Subcutaneous abdominal adipose tissue (tissue), 5 donors: Measurements from ENCODE around the gene CHST14.
"Not testable (repeated sequence)": the region's sequence is repeated elsewhere in the genome, so short reads cannot be mapped to it uniquely, and the experiment has no call there.

Experiments
- H3K27ac ChIP-seq: one replicate; pipeline ENCODE4 v1.7.0; 2013; ENCODE audit warnings: low read depth, mild to moderate bottlenecking, inconsistent platforms, low read length, moderate library complexity
- H3K27me3 ChIP-seq, 5 donors: one replicate each; pipeline ENCODE4 v1.7.0; 2013; ENCODE audit warnings: low read length in 5 of 5, inconsistent platforms in 1 of 5; ENCODE audit not compliant: control insufficient read depth in 5 of 5, insufficient read depth in 4 of 5
- H3K36me3 ChIP-seq, 5 donors: one replicate each; pipeline ENCODE4 v1.7.0; 2013; ENCODE audit warnings: low read length in 5 of 5; ENCODE audit not compliant: control insufficient read depth in 5 of 5, insufficient read depth in 5 of 5
- H3K4me1 ChIP-seq, 5 donors: one replicate each; pipeline ENCODE4 v1.7.0; 2013; ENCODE audit warnings: low read length in 5 of 5, mild to moderate bottlenecking in 3 of 5, moderate library complexity in 1 of 5; ENCODE audit not compliant: control insufficient read depth in 5 of 5, insufficient read depth in 5 of 5
- H3K4me3 ChIP-seq, 5 donors: one replicate each; pipeline ENCODE4 v1.7.0; 2013; ENCODE audit warnings: low read length in 5 of 5, low read depth in 1 of 5
- H3K9ac ChIP-seq, 5 donors: one replicate each; pipeline ENCODE4 v1.7.0; 2013; ENCODE audit warnings: low read length in 5 of 5, mild to moderate bottlenecking in 4 of 5, moderate library complexity in 3 of 5
- H3K9me3 ChIP-seq, 5 donors: one replicate each; pipeline ENCODE4 v1.7.0; 2013; ENCODE audit warnings: low read length in 5 of 5; ENCODE audit not compliant: control insufficient read depth in 5 of 5
- donor health status: healthy.
- donor health status: healthy.
- donor health status: healthy.
- donor health status: healthy.
- donor health status: healthy.

The CHST14 gene

DNA sequence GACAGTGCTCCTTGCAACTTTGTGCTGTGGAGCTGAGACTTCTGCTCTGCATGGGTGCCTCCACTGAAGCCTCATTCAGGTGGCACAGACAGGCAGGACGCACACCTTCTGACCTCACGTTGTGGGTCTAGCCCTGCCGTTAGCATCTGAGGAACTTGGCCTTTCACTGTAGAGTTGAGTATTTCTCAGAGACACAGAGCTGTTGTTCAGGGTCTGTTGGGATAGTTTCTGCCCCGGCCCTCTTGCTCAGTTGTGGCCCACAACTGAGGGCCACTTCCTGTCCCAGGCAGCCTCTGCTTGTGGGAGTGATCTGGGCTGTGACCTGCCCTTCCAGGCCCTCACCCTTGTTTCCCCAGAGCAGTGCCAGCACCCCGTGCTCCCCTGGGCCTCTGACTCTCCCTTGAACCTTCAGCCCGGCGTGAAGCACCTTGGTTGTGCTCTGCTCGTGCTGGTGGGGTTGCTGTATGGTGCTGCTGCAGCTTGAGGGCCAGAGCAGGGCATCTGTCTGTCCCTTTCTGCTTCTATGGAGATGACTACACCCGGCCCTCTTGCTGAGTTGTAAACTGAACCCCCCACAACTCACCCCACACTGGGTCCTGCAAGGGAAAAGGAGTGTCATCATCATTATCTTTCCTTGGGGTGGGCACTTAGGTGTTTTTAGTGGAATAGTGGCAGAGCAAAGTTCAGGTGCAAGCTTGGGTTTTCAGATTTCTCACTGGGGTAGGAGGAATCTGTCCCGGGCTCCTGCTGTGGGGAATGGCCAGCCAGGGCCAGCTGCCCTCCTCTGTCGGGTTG lies 18.3 kb upstream of the CHST14 start:
- H3K27me3 ChIP-seq, result no peaks in the 10 kb centered on the region
- peaks cover 5 to 39% (median 30%) of the 10 kb centered on the region in 5 donors for H3K4me1 ChIP-seq
- no peak overlapping the region for H3K4me3 ChIP-seq
- H3K36me3 ChIP-seq, result no peaks in the 10 kb centered on the region
- no peak overlapping the region for H3K9ac ChIP-seq
- no peak overlapping the region for H3K27ac ChIP-seq
- no peaks in the 10 kb centered on the region for H3K9me3 ChIP-seq

DNA sequence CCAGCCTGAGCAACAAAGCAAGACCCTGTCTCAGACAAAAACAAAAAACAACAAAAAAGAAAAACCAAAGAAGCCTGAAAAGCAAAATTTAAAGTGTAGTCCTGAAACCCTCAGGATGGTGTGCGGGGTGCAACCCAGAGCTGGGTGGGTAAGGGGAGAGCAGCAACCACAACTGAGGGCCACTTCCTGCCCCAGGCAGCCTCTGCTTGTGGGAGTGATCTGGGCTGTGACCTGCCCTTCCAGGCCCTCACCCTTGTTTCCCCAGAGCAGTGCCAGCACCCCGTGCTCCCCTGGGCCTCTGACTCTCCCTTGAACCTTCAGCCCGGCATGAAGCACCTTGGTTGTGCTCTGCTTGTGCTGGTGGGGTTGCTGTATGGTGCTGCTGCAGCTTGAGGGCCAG lies 16.8 kb upstream of the CHST14 start:
- peaks cover 5 to 40% (median 32%) of the 10 kb centered on the region in 5 donors for H3K4me1 ChIP-seq
- not testable (repeated sequence) for H3K27me3 ChIP-seq, H3K36me3 ChIP-seq, H3K9me3 ChIP-seq, H3K9ac ChIP-seq, H3K4me3 ChIP-seq, H3K27ac ChIP-seq

DNA sequence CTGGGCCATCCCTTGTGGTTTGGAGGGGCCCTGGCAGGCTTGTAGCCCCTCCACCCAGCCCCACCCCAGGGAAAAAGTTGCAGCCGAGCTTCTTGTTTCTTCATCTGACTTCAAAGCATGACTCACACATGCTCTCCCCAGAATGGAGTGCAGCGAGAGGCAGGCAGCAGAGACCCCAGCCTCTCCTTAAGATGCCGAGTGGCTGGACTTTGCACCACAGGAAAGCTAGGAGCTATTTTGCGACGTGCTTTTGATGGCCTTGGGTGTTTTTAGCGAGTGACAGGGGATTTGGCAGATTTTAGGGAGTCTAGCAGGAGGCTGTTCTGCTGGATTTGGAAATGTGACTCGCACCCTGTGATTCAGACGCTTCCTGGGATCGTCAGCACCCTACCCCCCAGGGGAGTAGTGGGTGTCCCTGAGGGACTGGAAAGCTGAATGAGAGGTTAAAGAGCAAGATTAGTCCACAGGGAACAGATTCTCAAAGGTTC lies 15.8 kb upstream of the CHST14 start:
- peaks cover 5 to 40% (median 32%) of the 10 kb centered on the region in 5 donors for H3K4me1 ChIP-seq

DNA sequence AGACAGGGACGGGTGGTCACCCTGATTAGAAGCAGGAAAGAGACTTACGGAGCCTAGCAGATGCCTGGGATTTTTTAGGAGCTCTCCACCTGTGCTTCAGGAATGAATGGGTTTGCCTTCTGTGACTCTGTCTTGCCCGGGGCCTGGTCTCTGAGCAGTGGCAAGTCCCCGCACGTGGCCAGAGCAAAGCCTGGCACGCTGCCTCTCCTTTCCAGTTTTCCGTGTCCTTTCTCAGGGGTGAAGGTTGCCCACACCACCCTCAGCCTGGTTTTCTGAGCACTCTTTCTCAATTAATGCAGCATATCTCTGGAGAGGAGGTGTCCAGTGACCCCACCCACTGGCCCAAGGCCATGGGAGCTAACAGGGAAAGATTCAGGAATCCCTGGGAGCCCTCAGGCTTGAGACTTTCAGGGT lies 14.5 kb upstream of the CHST14 start:
- H3K9me3 ChIP-seq, result no peaks in the 10 kb centered on the region
- H3K36me3 ChIP-seq, result peaks cover 0 to 23% (median 21%) of the 10 kb centered on the region in 5 donors
- no peak overlapping the region for H3K9ac ChIP-seq
- H3K4me1 ChIP-seq, result peaks cover 5 to 40% (median 32%) of the 10 kb centered on the region in 5 donors
- H3K27ac ChIP-seq, result no peak overlapping the region
- no peaks in the 10 kb centered on the region for H3K27me3 ChIP-seq
- no peak overlapping the region for H3K4me3 ChIP-seq

More for the DNA sequence above, 15.8 kb upstream of the CHST14 start:
- no peak overlapping the region for H3K4me3 ChIP-seq
- no peaks in the 10 kb centered on the region for H3K27me3 ChIP-seq
- no peaks in the 10 kb centered on the region for H3K9me3 ChIP-seq
- peaks cover 0 to 17% (median 14%) of the 10 kb centered on the region in 5 donors for H3K36me3 ChIP-seq
- no peak overlapping the region for H3K9ac ChIP-seq
- no peak overlapping the region for H3K27ac ChIP-seq

DNA sequence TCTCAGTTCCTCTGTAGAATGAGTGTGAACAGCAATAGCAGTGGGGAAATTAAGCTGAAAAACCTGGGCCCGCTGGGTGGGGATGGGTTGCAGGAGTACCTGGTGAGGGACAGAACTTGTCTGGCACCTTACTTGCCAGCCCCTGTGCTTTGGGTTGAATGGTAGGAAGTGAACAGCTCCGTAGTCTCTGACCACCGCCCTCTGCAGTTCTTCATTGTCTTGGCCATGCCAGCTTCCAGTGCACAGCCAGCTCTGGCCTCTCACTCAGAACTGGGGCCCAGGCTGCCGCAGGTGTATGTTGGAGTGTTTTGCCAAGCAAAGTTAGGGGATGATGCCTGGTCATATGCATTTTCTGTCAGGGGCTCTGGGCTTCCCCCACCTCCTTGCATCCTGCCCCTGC lies 14.0 kb upstream of the CHST14 start:
- no peak overlapping the region for H3K9ac ChIP-seq
- peaks cover 5 to 40% (median 32%) of the 10 kb centered on the region in 5 donors for H3K4me1 ChIP-seq
- peaks cover 0 to 25% (median 24%) of the 10 kb centered on the region in 5 donors for H3K36me3 ChIP-seq
- H3K27me3 ChIP-seq, result no peaks in the 10 kb centered on the region
- no peak overlapping the region for H3K27ac ChIP-seq
- H3K9me3 ChIP-seq, result no peaks in the 10 kb centered on the region
- no peak overlapping the region for H3K4me3 ChIP-seq

DNA sequence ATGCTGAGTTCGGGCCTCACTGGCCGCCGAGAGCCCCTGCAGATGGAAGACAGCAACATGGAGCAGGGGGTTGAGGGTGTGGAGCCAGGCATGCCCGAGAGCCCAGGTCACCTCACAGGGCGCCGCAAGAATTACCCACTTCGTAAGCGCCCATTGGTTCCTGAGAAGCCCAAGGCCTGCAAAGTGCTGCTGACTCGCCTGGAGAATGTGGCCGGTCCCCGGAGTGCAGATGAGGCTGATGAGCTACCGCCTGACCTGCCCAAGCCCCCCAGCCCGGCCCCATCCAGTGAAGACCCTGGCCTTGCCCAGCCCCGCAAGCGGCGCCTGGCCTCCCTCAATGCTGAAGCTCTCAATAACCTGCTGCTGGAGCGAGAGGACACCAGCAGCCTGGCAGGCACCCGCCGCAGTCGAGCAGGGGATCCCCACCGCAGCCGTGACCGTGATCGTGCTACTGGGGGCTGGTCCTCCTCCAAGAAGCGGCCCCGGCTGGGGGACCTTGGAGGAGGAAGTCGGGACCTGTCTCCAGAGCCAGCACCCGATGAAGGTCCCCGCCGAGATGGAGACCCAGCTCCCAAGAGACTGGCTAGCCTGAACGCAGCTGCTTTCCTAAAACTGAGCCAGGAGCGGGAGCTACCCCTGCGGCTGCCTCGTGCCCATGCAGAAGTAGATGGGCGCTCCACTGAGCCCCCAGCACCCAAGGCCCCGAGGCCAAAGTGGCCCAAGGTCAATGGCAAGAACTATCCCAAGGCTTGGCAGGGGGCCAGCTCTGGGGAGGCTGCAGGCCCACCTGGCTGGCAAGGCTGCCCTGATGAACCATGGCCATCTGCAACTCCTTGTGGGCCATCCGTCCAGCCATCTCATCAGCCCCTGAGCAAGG lies 12.1 kb upstream of the CHST14 start:
- no peak overlapping the region for H3K4me3 ChIP-seq
- H3K4me1 ChIP-seq, result peaks cover 5 to 32% (median 28%) of the 10 kb centered on the region in 5 donors
- H3K27me3 ChIP-seq, result no peaks in the 10 kb centered on the region
- H3K9ac ChIP-seq, result no peak overlapping the region
- H3K9me3 ChIP-seq, result no peaks in the 10 kb centered on the region
- H3K27ac ChIP-seq, result no peak overlapping the region
- peaks cover 0 to 44% (median 35%) of the 10 kb centered on the region in 5 donors for H3K36me3 ChIP-seq

DNA sequence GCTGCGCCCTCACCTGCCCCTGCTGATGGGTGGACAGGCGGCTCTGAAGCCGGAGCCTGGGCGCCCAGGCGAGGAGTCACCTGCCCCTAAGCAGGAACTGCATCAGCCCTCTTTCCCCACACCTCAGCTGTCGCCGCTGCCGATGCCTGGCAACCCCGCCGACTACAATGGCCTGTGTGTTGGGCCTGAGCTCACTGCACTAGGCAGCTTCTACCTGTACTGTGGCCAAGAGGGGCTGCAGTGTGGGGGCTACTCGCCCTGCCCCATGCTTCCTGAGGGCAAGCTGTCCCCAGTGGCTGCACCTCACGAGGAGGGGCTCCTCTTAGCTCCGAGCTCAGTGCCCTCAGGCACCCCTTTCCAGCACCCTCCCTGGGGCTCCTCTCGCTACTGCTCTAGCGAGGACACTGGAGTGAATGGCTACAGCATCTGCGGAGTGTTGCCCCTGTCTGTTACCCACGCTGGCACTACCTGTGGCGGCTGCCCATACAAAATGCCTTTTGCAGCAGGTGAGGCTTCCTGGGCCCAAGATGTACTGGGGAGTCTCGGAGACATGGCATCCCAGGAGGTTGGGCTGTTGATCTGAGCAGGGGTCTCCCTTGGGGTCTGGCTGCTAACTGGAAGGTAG lies 11.3 kb upstream of the CHST14 start:
- Histone ChIP-seq H3K4me3 (no peak overlapping the region), H3K36me3 (peaks cover 0 to 52% (median 43%) of the 10 kb centered on the region in 5 donors), H3K27me3 (no peaks in the 10 kb centered on the region), H3K4me1 (peaks cover 5 to 30% (median 26%) of the 10 kb centered on the region in 5 donors), H3K9ac (no peak overlapping the region), H3K27ac (no peak overlapping the region), H3K9me3 (no peaks in the 10 kb centered on the region)

DNA sequence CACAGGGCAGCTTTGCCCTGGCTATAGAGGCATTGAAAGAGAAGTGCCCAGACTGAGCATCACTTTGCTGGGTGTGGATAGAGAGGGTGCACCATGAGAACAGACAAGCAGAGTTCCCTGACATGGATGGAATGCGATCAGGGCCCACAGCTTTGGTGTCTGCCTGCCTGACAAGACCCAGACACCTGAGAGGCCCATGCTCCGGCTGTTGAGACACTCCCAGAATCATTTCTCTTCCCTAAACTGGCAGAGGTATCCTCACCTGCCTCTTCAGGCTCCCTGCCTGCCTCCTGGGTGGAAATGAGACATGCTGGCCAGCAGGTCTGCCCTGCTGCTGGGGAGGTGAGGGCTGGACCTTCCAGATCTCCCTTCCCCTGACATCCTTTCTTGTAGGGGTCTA lies 10.4 kb upstream of the CHST14 start:
- no peaks in the 10 kb centered on the region for H3K27me3 ChIP-seq
- peaks cover 0 to 61% (median 51%) of the 10 kb centered on the region in 5 donors for H3K36me3 ChIP-seq
- no peak overlapping the region for H3K9ac ChIP-seq
- H3K4me3 ChIP-seq, result no peak overlapping the region
- H3K4me1 ChIP-seq, result peaks cover 5 to 21% (median 17%) of the 10 kb centered on the region in 5 donors
- no peaks in the 10 kb centered on the region for H3K9me3 ChIP-seq
- H3K27ac ChIP-seq, result no peak overlapping the region

DNA sequence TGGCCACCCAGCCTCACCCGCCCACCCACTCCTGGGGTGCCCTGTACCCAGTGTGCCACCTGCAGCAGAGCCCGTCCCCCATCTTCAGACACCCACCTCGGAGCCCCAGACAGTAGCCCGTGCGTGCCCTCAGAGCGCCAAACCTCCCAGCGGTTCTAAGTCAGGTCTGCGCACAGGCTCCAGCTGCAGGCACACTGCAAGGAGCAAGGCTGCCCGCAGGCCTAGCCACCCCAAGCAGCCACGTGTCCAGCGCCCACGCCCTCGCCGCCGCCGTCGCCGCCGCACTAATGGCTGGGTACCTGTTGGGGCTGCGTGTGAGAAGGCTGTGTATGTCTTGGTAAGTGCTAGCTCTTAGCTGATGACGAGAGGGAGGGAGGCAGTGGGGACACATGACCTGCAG lies 8.8 kb upstream of the CHST14 start:
- Histone ChIP-seq H3K4me3 (no peak overlapping the region), H3K27me3 (no peaks in the 10 kb centered on the region), H3K9ac (no peak overlapping the region), H3K4me1 (peaks cover 0 to 10% (median 6%) of the 10 kb centered on the region in 5 donors), H3K27ac (no peak overlapping the region), H3K36me3 (peaks cover 0 to 74% (median 63%) of the 10 kb centered on the region in 5 donors), H3K9me3 (no peaks in the 10 kb centered on the region)
